IMR-90 (cell line): Measurements from ENCODE around the gene ABCC3. TPM values are rescaled to one million over a fixed set of nuclear protein-coding genes. Genes with fewer than 3 reads are reported as not detected.

ENCODE experiments used
- ATAC-seq: fragments of 200-7000 bp; cut with Tn5 transposase; 2 replicates; pipeline ENCODE4 v1.9.1; 2020; ENCODE audit warnings: low read depth, mild to moderate bottlenecking, moderate library complexity
- BruUV-seq: library from RNA; stranded (reverse); fragments of 400-500 nt; replicated peaks from 2 replicates; lab custom pipeline; 2021; lab: Mats Ljungman, UMichigan
- CTCF ChIA-PET: fragments of 300-600 bp; formaldehyde crosslinking; extraction: SDS; loops from one replicate; lab custom pipeline; 2021; ENCODE audit warnings: antibody characterized with exemption; lab: Yijun Ruan, JAX
- POLR2A ChIA-PET: fragments of 300-600 bp; sonication (Branson Sonifier 250); formaldehyde crosslinking; loops from one replicate; lab custom pipeline; 2022; ENCODE audit warnings: antibody characterized with exemption; ENCODE audit not compliant: unreplicated experiment; lab: Charles Lee
- DNase-seq: peaks from one replicate; pipeline ENCODE4 v3.0.0; 2013
- H2AFZ ChIP-seq: replicated peaks from 2 replicates; pipeline ENCODE3; 2013; ENCODE audit warnings: low read length, mild to moderate bottlenecking; ENCODE audit not compliant: poor library complexity
- H2AK5ac ChIP-seq: 2 replicates; pipeline ENCODE4 v1.6.1; 2013; ENCODE audit warnings: low read depth, low read length, inconsistent platforms
- H2AK9ac ChIP-seq: replicated peaks from 2 replicates; pipeline ENCODE3; 2013; ENCODE audit warnings: mild to moderate bottlenecking, low read depth, low read length, moderate library complexity; ENCODE audit not compliant: poor library complexity
- H2BK120ac ChIP-seq: 2 replicates; pipeline ENCODE4 v1.6.1; 2013; ENCODE audit warnings: low read depth, low read length, inconsistent platforms
- H2BK15ac ChIP-seq: 3 replicates; pipeline ENCODE4 v1.6.1; 2013; ENCODE audit warnings: low read depth, low read length, inconsistent platforms
- H2BK20ac ChIP-seq: 2 replicates; pipeline ENCODE4 v1.6.1; 2013; ENCODE audit warnings: low read depth, mild to moderate bottlenecking, inconsistent platforms, low read length, moderate library complexity
- H2BK5ac ChIP-seq: 2 replicates; pipeline ENCODE4 v1.6.1; 2013; ENCODE audit warnings: mild to moderate bottlenecking, low read depth, low read length, inconsistent platforms; ENCODE audit not compliant: poor library complexity, severe bottlenecking
- H3K14ac ChIP-seq: replicated peaks from 2 replicates; pipeline ENCODE4 v1.6.1; 2013; ENCODE audit warnings: low read depth, low read length, inconsistent platforms
- H3K18ac ChIP-seq: 2 replicates; pipeline ENCODE4 v1.6.1; 2013; ENCODE audit warnings: low read depth, low read length, control low read depth
- H3K23ac ChIP-seq: 2 replicates; pipeline ENCODE4 v1.6.1; 2013; ENCODE audit warnings: low read depth, low read length, inconsistent platforms
- H3K27ac ChIP-seq: 2 replicates; pipeline ENCODE4 v1.5.1; 2013; ENCODE audit warnings: mild to moderate bottlenecking, control low read depth, low read length; ENCODE audit not compliant: insufficient read depth
- H3K27me3 ChIP-seq: 2 replicates; pipeline ENCODE4 v1.6.1; 2013; ENCODE audit warnings: low read length; ENCODE audit not compliant: control insufficient read depth, insufficient read depth
- H3K36me3 ChIP-seq: 2 replicates; pipeline ENCODE4 v1.6.1; 2013; ENCODE audit warnings: low read length, mixed read lengths; ENCODE audit not compliant: control insufficient read depth, insufficient read depth
- H3K4ac ChIP-seq: 2 replicates; pipeline ENCODE4 v1.6.1; 2013; ENCODE audit warnings: low read depth, low read length, inconsistent platforms
- H3K4me1 ChIP-seq: 2 replicates; pipeline ENCODE4 v1.6.1; 2013; ENCODE audit warnings: low read length, mixed read lengths; ENCODE audit not compliant: control insufficient read depth, insufficient read depth
- H3K4me2 ChIP-seq: 2 replicates; pipeline ENCODE4 v1.6.1; 2013; ENCODE audit warnings: low read depth, mild to moderate bottlenecking, control low read depth, low read length, moderate library complexity
- H3K4me3 ChIP-seq: 2 replicates; pipeline ENCODE4 v1.5.1; 2013; ENCODE audit warnings: low read depth, mild to moderate bottlenecking, control low read depth, low read length, moderate library complexity; ENCODE audit not compliant: insufficient read depth
- H3K56ac ChIP-seq: 2 replicates; pipeline ENCODE4 v1.6.1; 2013; ENCODE audit warnings: low read length, inconsistent platforms; ENCODE audit not compliant: insufficient read depth; ENCODE audit errors: extremely low read depth
- H3K79me1 ChIP-seq, 2 experiments: 2 replicates each; pipeline ENCODE4 v1.6.1; 2013; ENCODE audit warnings: low read length in 2 of 2, inconsistent platforms in 1 of 2, low read depth in 1 of 2
- H3K9ac ChIP-seq: 2 replicates; pipeline ENCODE4 v1.6.1; 2013; ENCODE audit warnings: low read depth, low read length, control low read depth
- H3K9me1 ChIP-seq: 2 replicates; pipeline ENCODE4 v1.6.1; 2013; ENCODE audit warnings: low read length, inconsistent platforms; ENCODE audit not compliant: insufficient read depth
- H3K9me3 ChIP-seq: 2 replicates; pipeline ENCODE4 v1.6.1; 2013; ENCODE audit warnings: low read length; ENCODE audit not compliant: control insufficient read depth, insufficient read depth
- H4K20me1 ChIP-seq: 2 replicates; pipeline ENCODE4 v1.6.1; 2013; ENCODE audit warnings: low read length, inconsistent platforms; ENCODE audit not compliant: insufficient read depth
- H4K5ac ChIP-seq: 2 replicates; pipeline ENCODE4 v1.6.1; 2013; ENCODE audit warnings: mild to moderate bottlenecking, low read depth, low read length, control low read depth
- H4K8ac ChIP-seq, 2 experiments: 2 replicates each; pipeline ENCODE4 v1.6.1; 2013; ENCODE audit warnings: low read depth in 2 of 2, low read length in 2 of 2, control low read depth in 1 of 2, inconsistent platforms in 1 of 2
- H4K91ac ChIP-seq: 2 replicates; pipeline ENCODE4 v1.6.1; 2013; ENCODE audit warnings: low read depth, low read length, inconsistent platforms; ENCODE audit not compliant: insufficient read depth
- BHLHE40 ChIP-seq: fragments of 150-350 bp; IDR thresholded peaks from 2 replicates; pipeline ENCODE4 v1.6.1; 2016; ENCODE audit warnings: mild to moderate bottlenecking, low read depth, low read length
- CEBPB ChIP-seq: IDR thresholded peaks from 2 replicates; pipeline ENCODE4 v1.6.1; 2012; ENCODE audit warnings: low read depth, low read length, improper control_type of control experiment
- CHD1 ChIP-seq: IDR thresholded peaks from 2 replicates; pipeline ENCODE4 v1.6.1; 2012; ENCODE audit warnings: low read depth, low read length, improper control_type of control experiment
- FOS ChIP-seq: fragments of 150-350 bp; IDR thresholded peaks from 2 replicates; pipeline ENCODE4 v1.6.1; 2016; ENCODE audit warnings: low read depth, low read length
- MAFK ChIP-seq: IDR thresholded peaks from 2 replicates; pipeline ENCODE4 v1.6.1; 2012; ENCODE audit warnings: low read depth, low read length, improper control_type of control experiment
- MAZ ChIP-seq: IDR thresholded peaks from 2 replicates; pipeline ENCODE4 v1.6.1; 2012; ENCODE audit warnings: low read depth, mild to moderate bottlenecking, low read length, improper control_type of control experiment, moderate library complexity, borderline replicate concordance
- MXI1 ChIP-seq: IDR thresholded peaks from 2 replicates; pipeline ENCODE4 v1.6.1; 2012; ENCODE audit warnings: low read depth, mild to moderate bottlenecking, low read length, moderate library complexity, borderline replicate concordance
- NFE2L2 ChIP-seq: fragments of 150-350 bp; IDR thresholded peaks from 2 replicates; pipeline ENCODE4 v1.6.1; 2016; ENCODE audit warnings: low read depth, mild to moderate bottlenecking, low read length
- POLR2A ChIP-seq: IDR thresholded peaks from 2 replicates; pipeline ENCODE4 v1.6.1; 2012; ENCODE audit warnings: mild to moderate bottlenecking, low read depth, low read length
- RAD21 ChIP-seq: IDR thresholded peaks from 2 replicates; pipeline ENCODE4 v1.6.1; 2012; ENCODE audit warnings: low read length, improper control_type of control experiment
- RCOR1 ChIP-seq: IDR thresholded peaks from 2 replicates; pipeline ENCODE4 v1.6.1; 2012; ENCODE audit warnings: mild to moderate bottlenecking, low read length, improper control_type of control experiment; ENCODE audit not compliant: insufficient replicate concordance
- RFX5 ChIP-seq: IDR thresholded peaks from 2 replicates; pipeline ENCODE4 v1.8.0; 2012; ENCODE audit warnings: low read depth, mild to moderate bottlenecking, low read length, moderate library complexity
- SMC3 ChIP-seq: fragments of 150-350 bp; IDR thresholded peaks from 2 replicates; pipeline ENCODE4 v1.6.1; 2016; ENCODE audit warnings: low read depth, mild to moderate bottlenecking, antibody characterized with exemption, low read length, moderate library complexity
- WGBS, 2 experiments: methylation state at CpG; one replicate each; pipeline versions ENCODE4 v1.1.5 to v1.1.7; 2013; ENCODE audit warnings: missing lambda C conversion rate in 2 of 2; ENCODE audit not compliant: insufficient read length in 1 of 2; ENCODE audit errors: extremely low coverage in 2 of 2; 5-methylcytosine and 5-hydroxymethylcytosine counted together
- dilution Hi-C: fragments of 300-500 bp; cut with HindIII; formaldehyde crosslinking; loops from one replicate; pipeline ENCODE4 v1.14.3; 2018; ENCODE audit warnings: low sequenced_read_pairs; ENCODE audit not compliant: unreplicated experiment
- in situ Hi-C: fragments of 300-500 bp; cut with MboI; formaldehyde crosslinking; loops from 3 replicates; pipeline ENCODE4 v1.14.3; 2019; ENCODE audit warnings: low sequenced_read_pairs, inconsistent platforms, mixed read lengths
- intact Hi-C: fragments of 100-400 bp; cut with micrococcal nuclease; formaldehyde crosslinking; loops from 2 replicates; pipeline ENCODE4 v1.10.0; 2022
- polyA plus RNA-seq, 3 experiments: library from polyadenylated mRNA; depleted of rRNA; stranded (reverse); fragments of >200 nt; gene quantifications; 2 replicates each; pipeline ENCODE4 v1.2.3, GENCODE V29; 2012; ENCODE audit warnings: low replicate concordance in 1 of 3
- total RNA-seq: library from RNA; depleted of rRNA; stranded (reverse); fragments of >200 nt; gene quantifications from 2 replicates; pipeline ENCODE4 v1.2.3, GENCODE V29; 2012
- TF ChIP-seq, protein P1 (sequence below): fragments of 150-350 bp; IDR thresholded peaks from 2 replicates; pipeline ENCODE4 v1.6.1; 2016; ENCODE audit warnings: low read depth, mild to moderate bottlenecking, low read length, moderate library complexity, borderline replicate concordance
- TF ChIP-seq, protein P2 (sequence below): conservative IDR thresholded peaks from 2 replicates; pipeline ENCODE4 v1.5.1; 2012; ENCODE audit warnings: mild to moderate bottlenecking, low read depth, low read length, improper control_type of control experiment
- TF ChIP-seq, protein P3 (sequence below): fragments of 150-350 bp; IDR thresholded peaks from 2 replicates; pipeline ENCODE4 v1.6.1; 2017; ENCODE audit warnings: mild to moderate bottlenecking, antibody characterized with exemption, low read length, low read depth

Gene ABCC3
- total and polyA plus RNA-seq, 2 of the 4 experiments (the other 2 are of a cell fraction), result 3.2 to 6.6 TPM

DNA sequence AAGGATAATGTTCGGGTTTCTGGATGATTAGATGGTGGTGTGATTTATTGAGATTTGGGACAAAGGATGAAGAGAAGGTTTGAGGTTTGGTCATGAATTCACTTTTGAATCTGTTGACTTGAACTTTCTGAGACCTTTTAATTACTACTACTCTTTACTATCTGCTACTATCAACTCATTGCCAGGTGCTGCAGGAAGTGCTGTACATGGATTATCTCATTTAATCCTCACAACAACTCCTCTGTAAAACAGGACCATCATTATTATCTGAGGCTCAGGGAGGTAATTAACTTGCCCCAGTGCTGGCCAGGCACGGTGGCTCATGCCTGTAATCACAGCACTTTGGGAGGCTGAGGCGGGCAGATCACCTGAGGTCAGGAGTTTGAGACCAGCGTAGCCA is 76.0 kb downstream of the ABCC3 start:
- Histone ChIP-seq H3K4me1 (peaks cover 7% of the 10 kb centered on the region), H3K27me3 (0 out of 2 replicates have a peak, but pooled peaks cover 1% of the 10 kb centered on the region), H3K9me1 (0 out of 2 replicates have a peak, but pooled peaks cover 6% of the 10 kb centered on the region), H3K14ac (no peak overlapping the region), H4K91ac (no peak overlapping the region), H3K36me3 (no peaks in the 10 kb centered on the region), H3K27ac (no peak overlapping the region), H3K4ac (no peak overlapping the region), H4K20me1 (no peaks in the 10 kb centered on the region), H2BK5ac (no peak overlapping the region), H2AFZ (no peak overlapping the region), H2AK9ac (no peak overlapping the region), H3K23ac (no peak overlapping the region), H2BK120ac (no peak overlapping the region), H3K4me2 (no peak overlapping the region), H3K56ac (no peak overlapping the region), H2AK5ac (no peak overlapping the region), H3K9ac (no peak overlapping the region), H4K8ac (no peak overlapping the region), H3K9me3 (no peaks in the 10 kb centered on the region), H2BK15ac (no peak overlapping the region), H3K79me1 (peaks cover 3 to 27% of the 10 kb centered on the region in 2 experiments; a peak in 2 of 4 replicates), H3K4me3 (no peak overlapping the region), H2BK20ac (no peak overlapping the region), H3K18ac (no peak overlapping the region), H4K5ac (no peak overlapping the region)
- DNase-seq (no peak), ATAC-seq (no peak)
- TF ChIP-seq RCOR1, result no peak
- TF ChIP-seq, protein P1, sequence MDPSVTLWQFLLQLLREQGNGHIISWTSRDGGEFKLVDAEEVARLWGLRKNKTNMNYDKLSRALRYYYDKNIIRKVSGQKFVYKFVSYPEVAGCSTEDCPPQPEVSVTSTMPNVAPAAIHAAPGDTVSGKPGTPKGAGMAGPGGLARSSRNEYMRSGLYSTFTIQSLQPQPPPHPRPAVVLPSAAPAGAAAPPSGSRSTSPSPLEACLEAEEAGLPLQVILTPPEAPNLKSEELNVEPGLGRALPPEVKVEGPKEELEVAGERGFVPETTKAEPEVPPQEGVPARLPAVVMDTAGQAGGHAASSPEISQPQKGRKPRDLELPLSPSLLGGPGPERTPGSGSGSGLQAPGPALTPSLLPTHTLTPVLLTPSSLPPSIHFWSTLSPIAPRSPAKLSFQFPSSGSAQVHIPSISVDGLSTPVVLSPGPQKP, result no peak
- TF ChIP-seq RAD21, result no peak
- TF ChIP-seq, protein P2, sequence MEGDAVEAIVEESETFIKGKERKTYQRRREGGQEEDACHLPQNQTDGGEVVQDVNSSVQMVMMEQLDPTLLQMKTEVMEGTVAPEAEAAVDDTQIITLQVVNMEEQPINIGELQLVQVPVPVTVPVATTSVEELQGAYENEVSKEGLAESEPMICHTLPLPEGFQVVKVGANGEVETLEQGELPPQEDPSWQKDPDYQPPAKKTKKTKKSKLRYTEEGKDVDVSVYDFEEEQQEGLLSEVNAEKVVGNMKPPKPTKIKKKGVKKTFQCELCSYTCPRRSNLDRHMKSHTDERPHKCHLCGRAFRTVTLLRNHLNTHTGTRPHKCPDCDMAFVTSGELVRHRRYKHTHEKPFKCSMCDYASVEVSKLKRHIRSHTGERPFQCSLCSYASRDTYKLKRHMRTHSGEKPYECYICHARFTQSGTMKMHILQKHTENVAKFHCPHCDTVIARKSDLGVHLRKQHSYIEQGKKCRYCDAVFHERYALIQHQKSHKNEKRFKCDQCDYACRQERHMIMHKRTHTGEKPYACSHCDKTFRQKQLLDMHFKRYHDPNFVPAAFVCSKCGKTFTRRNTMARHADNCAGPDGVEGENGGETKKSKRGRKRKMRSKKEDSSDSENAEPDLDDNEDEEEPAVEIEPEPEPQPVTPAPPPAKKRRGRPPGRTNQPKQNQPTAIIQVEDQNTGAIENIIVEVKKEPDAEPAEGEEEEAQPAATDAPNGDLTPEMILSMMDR, result no peak
- TF ChIP-seq MXI1, result no peak
- TF ChIP-seq, protein P3, sequence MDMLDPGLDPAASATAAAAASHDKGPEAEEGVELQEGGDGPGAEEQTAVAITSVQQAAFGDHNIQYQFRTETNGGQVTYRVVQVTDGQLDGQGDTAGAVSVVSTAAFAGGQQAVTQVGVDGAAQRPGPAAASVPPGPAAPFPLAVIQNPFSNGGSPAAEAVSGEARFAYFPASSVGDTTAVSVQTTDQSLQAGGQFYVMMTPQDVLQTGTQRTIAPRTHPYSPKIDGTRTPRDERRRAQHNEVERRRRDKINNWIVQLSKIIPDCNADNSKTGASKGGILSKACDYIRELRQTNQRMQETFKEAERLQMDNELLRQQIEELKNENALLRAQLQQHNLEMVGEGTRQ, result no peak
- TF ChIP-seq CHD1, result no peak
- no peak for TF ChIP-seq MAFK
- no peak for TF ChIP-seq FOS
- TF ChIP-seq BHLHE40, result no peak
- no peak for TF ChIP-seq RFX5
- TF ChIP-seq MAZ, result no peak
- TF ChIP-seq POLR2A, result no peak
- TF ChIP-seq SMC3, result no peak
- no peak for TF ChIP-seq NFE2L2
- no peak for TF ChIP-seq CEBPB
- WGBS, 2 experiments, result 92 to 100% methylated on average over 1 to 2 of the region's 4 CpGs
- intact Hi-C loops (no loop called here), dilution Hi-C loops (no loop called here), in situ Hi-C loops (no loop called here)
- POLR2A ChIA-PET, result no interaction called here
- no TSS peak for BruUV-seq
- CTCF ChIA-PET, result no interaction called here
